Esophagus squamous epithelium (tissue), 5 donors: Measurements from ENCODE around the gene COG3. TPM values are rescaled to one million over a fixed set of nuclear protein-coding genes. Genes with fewer than 3 reads are reported as not detected.

ENCODE experiments used
- DNase-seq: peaks from one replicate; lab custom pipeline; 2025; lab: John Stamatoyannopoulos, UW
- H3K27ac ChIP-seq, 4 donors: fragments of 200-600 bp; sonication (generic); one replicate each; pipeline ENCODE4 v1.5.1; 2016 to 2019; ENCODE audit warnings: mild to moderate bottlenecking in 1 of 4
- H3K27me3 ChIP-seq, 4 donors: fragments of 200-600 bp; sonication (generic); 1 replicate in 3 of 4; 2 replicates in 1 of 4; pipeline versions ENCODE4 v1.5.1 to v1.6.0; 2017 to 2021; ENCODE audit warnings: antibody characterized with exemption in 1 of 4
- H3K36me3 ChIP-seq, 3 donors: fragments of 200-600 bp; sonication (generic); one replicate each; pipeline ENCODE4 v1.5.1; 2016 to 2019
- H3K4me1 ChIP-seq, 3 donors: fragments of 200-600 bp; sonication (generic); one replicate each; pipeline ENCODE4 v1.5.1; 2017 to 2019
- H3K4me3 ChIP-seq, 4 donors: fragments of 200-600 bp; sonication (generic); 1 replicate in 3 of 4; 2 replicates in 1 of 4; pipeline ENCODE4 v1.5.1; 2016 to 2019; ENCODE audit warnings: mild to moderate bottlenecking in 2 of 4, moderate library complexity in 1 of 4
- H3K9me3 ChIP-seq, 3 donors: fragments of 200-600 bp; sonication (generic); one replicate each; pipeline ENCODE4 v1.5.1; 2016 to 2019
- CTCF ChIP-seq, 6 experiments: fragments of 450-650 bp in 4 of 6; fragments of 200-600 bp in 2 of 6; sonication (generic) in 2 of 6; IDR thresholded peaks; one replicate each; pipeline ENCODE4 v1.5.1; 2016 to 2019; ENCODE audit warnings: antibody characterized with exemption in 6 of 6, mild to moderate bottlenecking in 4 of 6, moderate library complexity in 4 of 6
- POLR2A ChIP-seq, 4 donors: fragments of 450-650 bp; IDR thresholded peaks; one replicate each; pipeline ENCODE4 v1.6.1; 2017; ENCODE audit warnings: antibody characterized with exemption in 4 of 4, mild to moderate bottlenecking in 4 of 4, moderate library complexity in 3 of 4
- WGBS, 2 donors: methylation state at CpG; one replicate each; pipeline ENCODE4 v1.1.5; 2018; 5-methylcytosine and 5-hydroxymethylcytosine counted together
- intact Hi-C: fragments of 100-400 bp; cut with DNase I; formaldehyde crosslinking; loops from one replicate; pipeline ENCODE4 v1.15.0; 2022
- total RNA-seq, 4 donors: library from RNA; depleted of rRNA; stranded (reverse); fragments of >200 nt; gene quantifications; one replicate each; pipeline ENCODE4 v1.1.0, GENCODE V29; 2016
- donor health status: DM: yes; HTN: yes; CAD: no.

Gene COG3
- total RNA-seq, 4 donors from 2014 or later, result 16.5 to 26.3 (median 21.5) TPM

GRCh38 chr13:45512098-45512496, 47.4 kb downstream of the COG3 start:
- H3K4me1 ChIP-seq, result no peaks in the 10 kb centered on the region
- no peak for TF ChIP-seq CTCF (IDR thresholded peaks at IDR 0.05)
- TF ChIP-seq POLR2A (IDR thresholded peaks at IDR 0.05), result no peak
- no peaks in the 10 kb centered on the region for H3K27me3 ChIP-seq
- DNase-seq, result no peak
- WGBS, 2 donors, result 59 to 78% methylated on average over 1 of the region's 1 CpG
- peaks cover 0 to 95% (median 6%) of the 10 kb centered on the region in 3 donors for H3K36me3 ChIP-seq
- H3K4me3 ChIP-seq, result no peak overlapping the region
- intact Hi-C loops, result no loop called here
- no peaks in the 10 kb centered on the region for H3K9me3 ChIP-seq
- H3K27ac ChIP-seq, result peak overlapping the region in 2 of 4 donors; percentile 10 to 26

GRCh38 chr13:45516757-45517156, 52.0 kb downstream of the COG3 start:
- Histone ChIP-seq H3K4me3 (no peak overlapping the region), H3K9me3 (no peaks in the 10 kb centered on the region), H3K4me1 (no peaks in the 10 kb centered on the region), H3K27me3 (no peaks in the 10 kb centered on the region), H3K27ac (no peak overlapping the region), H3K36me3 (peaks cover 0 to 95% (median 5%) of the 10 kb centered on the region in 3 donors)
- intact Hi-C loops, result no loop called here
- no peak for DNase-seq
- WGBS, 2 donors, result 56 to 83% methylated on average over 2 of the region's 2 CpGs
- TF ChIP-seq POLR2A (IDR thresholded peaks at IDR 0.05), result no peak

GRCh38 chr13:45518525-45519245, 53.9 kb downstream of the COG3 start:
- no peak for DNase-seq
- Histone ChIP-seq H3K27ac (no peak overlapping the region), H3K9me3 (no peaks in the 10 kb centered on the region), H3K4me1 (no peaks in the 10 kb centered on the region), H3K36me3 (peaks cover 0 to 96% (median 5%) of the 10 kb centered on the region in 3 donors), H3K27me3 (no peaks in the 10 kb centered on the region), H3K4me3 (no peak overlapping the region)
- no peak for TF ChIP-seq POLR2A (IDR thresholded peaks at IDR 0.05)
- intact Hi-C loops, result no loop called here
- WGBS, 2 donors, result 82 to 84% methylated on average over 4 of the region's 4 CpGs

GRCh38 chr13:45519493-45519892, 54.8 kb downstream of the COG3 start:
- H3K36me3 ChIP-seq, result peaks cover 0 to 96% (median 5%) of the 10 kb centered on the region in 3 donors
- no peak overlapping the region for H3K4me3 ChIP-seq
- no peaks in the 10 kb centered on the region for H3K9me3 ChIP-seq
- no peak overlapping the region for H3K27ac ChIP-seq
- H3K4me1 ChIP-seq, result no peaks in the 10 kb centered on the region
- DNase-seq, result no peak
- no peak for TF ChIP-seq CTCF (IDR thresholded peaks at IDR 0.05)
- no peak for TF ChIP-seq POLR2A (IDR thresholded peaks at IDR 0.05)
- no peaks in the 10 kb centered on the region for H3K27me3 ChIP-seq
- intact Hi-C loops, result no loop called here
- WGBS, 2 donors, result 73 to 78% methylated on average over 4 of the region's 4 CpGs

GRCh38 chr13:45521297-45521696, 56.6 kb downstream of the COG3 start:
- no peaks in the 10 kb centered on the region for H3K27me3 ChIP-seq
- WGBS, 2 donors, result 79 to 86% methylated on average over 4 of the region's 4 CpGs
- H3K4me1 ChIP-seq, result no peaks in the 10 kb centered on the region
- H3K9me3 ChIP-seq, result no peaks in the 10 kb centered on the region
- H3K36me3 ChIP-seq, result peaks cover 0 to 90% (median 5%) of the 10 kb centered on the region in 3 donors
- intact Hi-C loops, result no loop called here
- H3K4me3 ChIP-seq, result no peak overlapping the region
- no peak overlapping the region for H3K27ac ChIP-seq
- no peak for DNase-seq
- TF ChIP-seq CTCF (IDR thresholded peaks at IDR 0.05), result no peak
- no peak for TF ChIP-seq POLR2A (IDR thresholded peaks at IDR 0.05)

- 74 to 82% methylated on average over 2 of the region's 2 CpGs for WGBS, 2 donors
- no peak overlapping the region for H3K4me3 ChIP-seq
- no peaks in the 10 kb centered on the region for H3K9me3 ChIP-seq
- no peaks in the 10 kb centered on the region for H3K4me1 ChIP-seq
- no peaks in the 10 kb centered on the region for H3K27me3 ChIP-seq
- peaks cover 0 to 90% (median 5%) of the 10 kb centered on the region in 3 donors for H3K36me3 ChIP-seq
- H3K27ac ChIP-seq, result no peak overlapping the region
- no peak for DNase-seq
- intact Hi-C loops, result no loop called here
- TF ChIP-seq CTCF (IDR thresholded peaks at IDR 0.05) (no peak), POLR2A (IDR thresholded peaks at IDR 0.05) (no peak)
These were observed 57.8 kb downstream of the COG3 start for GRCh38 chr13:45522571-45522970.
